HepG2 (cell line): ENCODE measurements around the gene PPP2R5D. TPM values are rescaled to one million over a fixed set of nuclear protein-coding genes. Genes with fewer than 3 reads are reported as not detected.

Source experiments
- CAMTA2 ChIP-seq: sonication (generic); formaldehyde crosslinking; IDR thresholded peaks from 2 replicates; pipeline ENCODE4 v1.4.0; 2020; ENCODE audit warnings: mild to moderate bottlenecking, missing genetic modification reagents, borderline replicate concordance
- DDIT3 ChIP-seq: sonication (generic); formaldehyde crosslinking; IDR thresholded peaks from 2 replicates; pipeline ENCODE4 v1.4.0; 2020; ENCODE audit warnings: mild to moderate bottlenecking, missing genetic modification reagents
- ESRRA ChIP-seq: sonication (generic); formaldehyde crosslinking; IDR thresholded peaks from 2 replicates; pipeline ENCODE4 v1.5.1; 2020; ENCODE audit warnings: mild to moderate bottlenecking, low read depth, missing genetic modification reagents
- FOXK2 ChIP-seq: fragments of 450-650 bp; IDR thresholded peaks from 2 replicates; pipeline ENCODE4 v1.6.1; 2016
- GABPA ChIP-seq, 2 experiments: IDR thresholded peaks; 2 replicates each; pipeline ENCODE4 v1.6.1; 2011 to 2016; ENCODE audit warnings: low read depth in 2 of 2, low read length in 1 of 2, missing biosample characterization in 1 of 2, missing genetic modification characterization in 1 of 2
- GATAD1 ChIP-seq: IDR thresholded peaks from 2 replicates; pipeline ENCODE4 v1.6.1; 2016; ENCODE audit warnings: missing genetic modification reagents, missing compliant biosample characterization
- KMT2A ChIP-seq: sonication (generic); formaldehyde crosslinking; IDR thresholded peaks from 2 replicates; pipeline ENCODE4 v1.4.0; 2020; ENCODE audit warnings: missing genetic modification reagents
- NR2F6 ChIP-seq, 2 experiments: IDR thresholded peaks; 2 replicates each; pipeline ENCODE4 v1.6.1; 2016; ENCODE audit warnings: antibody characterized with exemption in 1 of 2, mild to moderate bottlenecking in 1 of 2
- POGZ ChIP-seq: sonication (generic); formaldehyde crosslinking; IDR thresholded peaks from 2 replicates; pipeline ENCODE4 v1.4.0; 2020; ENCODE audit warnings: mild to moderate bottlenecking, missing genetic modification reagents
- SRY ChIP-seq: sonication (generic); formaldehyde crosslinking; IDR thresholded peaks from 2 replicates; pipeline ENCODE4 v1.8.0; 2022; ENCODE audit warnings: mild to moderate bottlenecking, missing genetic modification reagents
- TARDBP ChIP-seq: sonication (generic); formaldehyde crosslinking; IDR thresholded peaks from 2 replicates; pipeline ENCODE4 v1.8.0; 2022; ENCODE audit warnings: mild to moderate bottlenecking, missing genetic modification reagents
- TBX3 ChIP-seq: fragments of 450-650 bp; IDR thresholded peaks from 2 replicates; pipeline ENCODE4 v1.6.1; 2017; ENCODE audit warnings: antibody characterized with exemption, mild to moderate bottlenecking, inconsistent platforms, borderline replicate concordance
- TEF ChIP-seq: sonication (generic); formaldehyde crosslinking; IDR thresholded peaks from 2 replicates; pipeline ENCODE4 v1.5.0; 2020; ENCODE audit warnings: missing genetic modification reagents
- TOPORS ChIP-seq: sonication (generic); formaldehyde crosslinking; IDR thresholded peaks from 2 replicates; pipeline ENCODE4 v1.8.0; 2023; ENCODE audit warnings: mild to moderate bottlenecking, missing genetic modification reagents
- USF2 ChIP-seq, 2 experiments: sonication (generic) in 1 of 2; formaldehyde crosslinking in 1 of 2; IDR thresholded peaks; 2 replicates each; pipeline versions ENCODE4 v1.5.1 to v1.6.1; 2011 to 2020; ENCODE audit warnings: borderline replicate concordance in 1 of 2, low read depth in 1 of 2, low read length in 1 of 2, mild to moderate bottlenecking in 1 of 2, missing genetic modification reagents in 1 of 2, moderate library complexity in 1 of 2
- ZBTB3 ChIP-seq: sonication (generic); formaldehyde crosslinking; IDR thresholded peaks from 2 replicates; pipeline ENCODE4 v1.4.0; 2020; ENCODE audit warnings: low read depth, mild to moderate bottlenecking, moderate library complexity, missing genetic modification reagents, borderline replicate concordance
- ZMAT3 ChIP-seq: sonication (generic); formaldehyde crosslinking; conservative IDR thresholded peaks from 2 replicates; pipeline ENCODE4 v1.7.0; 2021; ENCODE audit warnings: missing genetic modification reagents
- ZNF280B ChIP-seq: sonication (generic); formaldehyde crosslinking; IDR thresholded peaks from 2 replicates; pipeline ENCODE4 v1.5.0; 2020; ENCODE audit warnings: missing genetic modification reagents, mild to moderate bottlenecking, borderline replicate concordance
- ZNF572 ChIP-seq: sonication (generic); formaldehyde crosslinking; IDR thresholded peaks from 2 replicates; pipeline ENCODE4 v1.5.1; 2020; ENCODE audit warnings: mild to moderate bottlenecking, missing genetic modification reagents
- ZNF761 ChIP-seq: sonication (generic); formaldehyde crosslinking; conservative IDR thresholded peaks from 2 replicates; pipeline ENCODE4 v1.4.0; 2020; ENCODE audit warnings: mild to moderate bottlenecking, missing genetic modification reagents
- ZNF777 ChIP-seq: sonication (generic); formaldehyde crosslinking; IDR thresholded peaks from 2 replicates; pipeline ENCODE4 v1.4.0; 2020; ENCODE audit warnings: missing genetic modification reagents
- polyA plus RNA-seq, 8 experiments: library from polyadenylated mRNA; depleted of rRNA in 3 of 8; stranded (reverse) in 7 of 8; unstranded in 1 of 8; fragments of >200 nt; fragmentation: Illumina TruSeq in 4 of 8; extraction: Trizol in 4 of 8; gene quantifications; 2 replicates each; pipeline versions ENCODE4 v1.2.1 to v1.2.3, GENCODE V29; 2011 to 2016; ENCODE audit warnings: low read depth in 4 of 8, missing spikeins in 1 of 8, mixed read lengths in 1 of 8; ENCODE audit not compliant: insufficient read depth in 1 of 8
- total RNA-seq, 5 experiments: library from RNA; depleted of rRNA; stranded (reverse); fragments of >200 nt; fragmentation: Illumina TruSeq; extraction: Trizol; gene quantifications; 2 replicates each; pipeline ENCODE4 v1.2.3, GENCODE V29; 2016; ENCODE audit warnings: low read depth in 1 of 5
- TF ChIP-seq, protein P1 (sequence below): sonication (generic); formaldehyde crosslinking; IDR thresholded peaks from 2 replicates; pipeline ENCODE4 v1.5.1; 2020; ENCODE audit warnings: mild to moderate bottlenecking, missing genetic modification reagents, moderate library complexity

Gene PPP2R5D
- total and polyA plus RNA-seq, 2 of the 13 experiments (the other 11 are each of a cell fraction or from before 2014, with no cell fraction given): 53.7 to 60.4 TPM

GRCh38 chr6:42984001-42984923 is at the start of gene PPP2R5D (continued):
- no peak for TF ChIP-seq ZNF280B (CRISPR knock-in tag)
- TF ChIP-seq TOPORS (CRISPR knock-in tag): peak; percentile 62; the same call in 1 of the 2 replicates
- 0 out of 2 replicates have a peak, but pooled peaks have one; percentile 32 for TF ChIP-seq KMT2A
- 0 out of 2 replicates have a peak, but pooled peaks have one; percentile 11 for TF ChIP-seq ZNF761 (CRISPR knock-in tag)
- 0 out of 2 replicates have a peak, but pooled peaks have one; percentile 28 for TF ChIP-seq TEF (CRISPR knock-in tag)
- no peak for TF ChIP-seq FOXK2
- TF ChIP-seq NR2F6 (IDR thresholded peaks at IDR 0.05): no peak
- TF ChIP-seq NR2F6 (CRISPR knock-in tag; IDR thresholded peaks at IDR 0.05): 0 out of 2 replicates have a peak, but pooled peaks have one; percentile 5
- no peak; the same call in 1 of the 2 replicates for TF ChIP-seq GATAD1 (CRISPR knock-in tag)
- 0 out of 2 replicates have a peak, but pooled peaks have one; percentile 20 for TF ChIP-seq CAMTA2 (CRISPR knock-in tag)
- TF ChIP-seq ZMAT3: peak; percentile 57; the same call in 1 of the 2 replicates
- TF ChIP-seq ZNF572 (CRISPR knock-in tag): peak; percentile 88; the same call in 1 of the 2 replicates
- TF ChIP-seq SRY: no peak
- no peak for TF ChIP-seq TBX3
- peak; percentile 94 for TF ChIP-seq ZNF777 (CRISPR knock-in tag)
- no peak for TF ChIP-seq USF2 (IDR thresholded peaks at IDR 0.05; ENCODE audit: low read depth, low read length)
- TF ChIP-seq USF2 (CRISPR knock-in tag; IDR thresholded peaks at IDR 0.05; ENCODE audit: borderline replicate concordance): no peak
- TF ChIP-seq TARDBP (CRISPR knock-in tag): peak; percentile 86
- peak; percentile 58 for TF ChIP-seq POGZ
- no peak for TF ChIP-seq ZBTB3 (CRISPR knock-in tag)
- TF ChIP-seq, protein P1, sequence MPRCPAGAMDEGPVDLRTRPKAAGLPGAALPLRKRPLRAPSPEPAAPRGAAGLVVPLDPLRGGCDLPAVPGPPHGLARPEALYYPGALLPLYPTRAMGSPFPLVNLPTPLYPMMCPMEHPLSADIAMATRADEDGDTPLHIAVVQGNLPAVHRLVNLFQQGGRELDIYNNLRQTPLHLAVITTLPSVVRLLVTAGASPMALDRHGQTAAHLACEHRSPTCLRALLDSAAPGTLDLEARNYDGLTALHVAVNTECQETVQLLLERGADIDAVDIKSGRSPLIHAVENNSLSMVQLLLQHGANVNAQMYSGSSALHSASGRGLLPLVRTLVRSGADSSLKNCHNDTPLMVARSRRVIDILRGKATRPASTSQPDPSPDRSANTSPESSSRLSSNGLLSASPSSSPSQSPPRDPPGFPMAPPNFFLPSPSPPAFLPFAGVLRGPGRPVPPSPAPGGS: no peak
- 0 out of 2 replicates have a peak, but pooled peaks have one; percentile 33 for TF ChIP-seq ESRRA (CRISPR knock-in tag)
- TF ChIP-seq GABPA (IDR thresholded peaks at IDR 0.05; ENCODE audit: low read depth, low read length): no peak
- TF ChIP-seq GABPA (CRISPR knock-in tag; IDR thresholded peaks at IDR 0.05; ENCODE audit: low read depth): 0 out of 2 replicates have a peak, but pooled peaks have one; percentile 39
- no peak for TF ChIP-seq DDIT3 (CRISPR knock-in tag)
